Neuronal stem cell (in vitro differentiated cells): ENCODE results near the gene PGPEP1.

Source experiments
- DNase-seq: peaks from one replicate; pipeline ENCODE4 v3.0.0-alpha.2; 2013; ENCODE audit warnings: low spot score
- H2AFZ ChIP-seq: one replicate; pipeline ENCODE4 v1.6.1; 2013; ENCODE audit warnings: mild to moderate bottlenecking, low read length, inconsistent platforms
- H2AK5ac ChIP-seq: 2 replicates; pipeline ENCODE4 v1.6.1; 2013; ENCODE audit warnings: low read depth, mild to moderate bottlenecking, inconsistent platforms, low read length, moderate library complexity, mixed read lengths
- H2BK120ac ChIP-seq: 2 replicates; pipeline ENCODE4 v1.6.1; 2013; ENCODE audit warnings: low read depth, mild to moderate bottlenecking, inconsistent platforms, low read length, moderate library complexity, mixed read lengths
- H2BK12ac ChIP-seq: one replicate; pipeline ENCODE4 v1.6.1; 2013; ENCODE audit warnings: low read length, inconsistent platforms
- H2BK15ac ChIP-seq: 2 replicates; pipeline ENCODE4 v1.6.1; 2013; ENCODE audit warnings: mild to moderate bottlenecking, low read length, inconsistent platforms, mixed read lengths
- H2BK5ac ChIP-seq: one replicate; pipeline ENCODE4 v1.6.1; 2013; ENCODE audit warnings: inconsistent platforms, mild to moderate bottlenecking, low read length, moderate library complexity
- H3K14ac ChIP-seq: one replicate; pipeline ENCODE4 v1.6.1; 2013; ENCODE audit warnings: low read length, inconsistent platforms
- H3K18ac ChIP-seq: 2 replicates; pipeline ENCODE4 v1.6.1; 2013; ENCODE audit warnings: low read length, inconsistent platforms
- H3K23ac ChIP-seq: 2 replicates; pipeline ENCODE4 v1.6.1; 2013; ENCODE audit warnings: low read depth, mild to moderate bottlenecking, mixed read lengths, low read length, inconsistent platforms; ENCODE audit not compliant: poor library complexity
- H3K27ac ChIP-seq: replicated peaks from 3 replicates; pipeline ENCODE4 v1.5.1; 2013; ENCODE audit warnings: low read length, inconsistent platforms
- H3K27me3 ChIP-seq, 3 experiments: 2 replicates each; pipeline ENCODE4 v1.6.1; 2013; ENCODE audit warnings: low read length in 3 of 3, mild to moderate bottlenecking in 2 of 3, inconsistent platforms in 1 of 3, low read depth in 1 of 3, mixed read lengths in 1 of 3, moderate library complexity in 1 of 3; ENCODE audit not compliant: control insufficient read depth in 3 of 3, insufficient read depth in 3 of 3
- H3K36me3 ChIP-seq, 2 donors: replicated peaks in 1 of 2; 2 replicates each; pipeline ENCODE4 v1.6.1; 2013; ENCODE audit warnings: low read length in 2 of 2; ENCODE audit not compliant: control insufficient read depth in 2 of 2, insufficient read depth in 2 of 2
- H3K4ac ChIP-seq: 2 replicates; pipeline ENCODE4 v1.6.1; 2013; ENCODE audit warnings: inconsistent platforms, mild to moderate bottlenecking, low read length, moderate library complexity
- H3K4me1 ChIP-seq, 2 donors: 1 replicate in 1 of 2; 2 replicates in 1 of 2; pipeline ENCODE4 v1.6.1; 2013; ENCODE audit warnings: low read length in 2 of 2, low read depth in 1 of 2; ENCODE audit not compliant: control insufficient read depth in 2 of 2, insufficient read depth in 1 of 2
- H3K4me2 ChIP-seq: one replicate; pipeline ENCODE4 v1.6.1; 2013; ENCODE audit warnings: mild to moderate bottlenecking, low read length, inconsistent platforms; ENCODE audit not compliant: insufficient read depth, poor library complexity, severe bottlenecking
- H3K4me3 ChIP-seq, 2 donors: 2 replicates each; pipeline ENCODE4 v1.5.1; 2013; ENCODE audit warnings: low read length in 2 of 2, mild to moderate bottlenecking in 2 of 2, inconsistent platforms in 1 of 2, moderate library complexity in 1 of 2
- H3K79me1 ChIP-seq: one replicate; pipeline ENCODE4 v1.6.1; 2013; ENCODE audit warnings: low read depth, mild to moderate bottlenecking, inconsistent platforms, low read length, moderate library complexity
- H3K9ac ChIP-seq: one replicate; pipeline ENCODE4 v1.6.1; 2013; ENCODE audit warnings: mild to moderate bottlenecking, low read depth, low read length, inconsistent platforms; ENCODE audit not compliant: poor library complexity
- H3K9me3 ChIP-seq, 2 donors: replicated peaks in 1 of 2; 2 replicates each; pipeline versions ENCODE3 to v1.6.1; 2013; ENCODE audit warnings: low read length in 2 of 2, mild to moderate bottlenecking in 2 of 2, inconsistent platforms in 1 of 2, low read depth in 1 of 2, mixed read lengths in 1 of 2, moderate library complexity in 1 of 2; ENCODE audit not compliant: control insufficient read depth in 2 of 2, insufficient read depth in 1 of 2
- H4K8ac ChIP-seq: one replicate; pipeline ENCODE4 v1.6.1; 2013; ENCODE audit warnings: low read depth, mild to moderate bottlenecking, inconsistent platforms, low read length, moderate library complexity
- H4K91ac ChIP-seq: one replicate; pipeline ENCODE4 v1.6.1; 2013; ENCODE audit warnings: low read length, low read depth, mild to moderate bottlenecking, inconsistent platforms; ENCODE audit not compliant: poor library complexity
- WGBS, 2 donors: extraction: QIAGEN DNeasy Blood & Tissue Kit; methylation state at CpG; one replicate each; pipeline ENCODE4 v1.1.7; 2013; ENCODE audit warnings: missing lambda C conversion rate in 2 of 2, mixed read lengths in 1 of 2; ENCODE audit not compliant: insufficient read length in 2 of 2, insufficient replicate concordance in 1 of 2; ENCODE audit errors: extremely low coverage in 2 of 2; 5-methylcytosine and 5-hydroxymethylcytosine counted together

PGPEP1 gene

DNA sequence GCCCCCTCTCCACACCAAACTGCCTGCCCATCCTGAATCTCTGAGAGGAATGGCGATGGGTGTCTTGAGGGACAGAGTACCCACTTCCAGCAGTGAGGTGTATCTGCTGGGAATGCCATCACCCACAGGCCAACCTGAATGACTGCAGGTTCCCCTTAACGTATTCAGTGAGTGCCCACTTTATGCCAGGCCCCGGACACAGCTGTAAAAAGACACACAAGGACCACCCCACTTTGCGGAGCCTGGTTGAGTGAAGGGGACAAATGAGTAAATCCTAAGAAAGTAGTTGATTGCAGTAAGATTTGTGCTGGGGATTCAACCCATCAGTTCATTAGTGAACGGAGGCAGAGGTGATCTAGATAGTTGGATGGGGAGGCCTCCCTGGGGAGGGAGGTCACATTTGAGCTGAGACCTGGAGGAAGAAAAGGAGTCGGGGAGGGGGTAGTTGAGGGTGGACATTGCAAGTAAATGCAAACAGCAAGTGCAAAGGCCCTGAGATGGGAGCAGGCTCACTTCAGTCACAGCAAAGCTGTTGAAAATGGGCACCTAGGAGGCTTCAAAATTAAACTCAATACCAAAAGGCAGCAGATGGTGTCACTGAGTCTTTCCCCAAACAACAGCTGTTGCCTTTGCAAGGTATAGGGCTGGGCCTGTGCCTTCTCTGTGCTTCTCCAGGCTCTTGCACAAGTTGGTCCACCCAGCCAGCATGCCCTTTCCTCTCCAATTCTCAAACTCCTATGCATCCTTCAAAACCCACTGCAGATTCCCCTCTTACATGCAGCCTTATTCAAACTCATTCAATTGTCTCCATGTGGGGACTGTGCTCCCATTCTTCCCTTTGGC is 49.9 kb downstream of the PGPEP1 start:
- H3K4me2 ChIP-seq = no peak overlapping the region
- peaks cover 0 to 36% (median 0%) of the 10 kb centered on the region in 3 experiments for H3K27me3 ChIP-seq
- H3K27ac ChIP-seq = no peak overlapping the region
- peaks cover 0 to 6% of the 10 kb centered on the region in 2 donors for H3K36me3 ChIP-seq
- H2AFZ ChIP-seq = no peak overlapping the region
- H3K23ac ChIP-seq = no peak overlapping the region
- no peak overlapping the region for H2BK5ac ChIP-seq
- H4K91ac ChIP-seq = no peak overlapping the region
- H3K9me3 ChIP-seq = peaks cover 0 to 4% of the 10 kb centered on the region in 2 donors
- peak overlapping the region; percentile 50 for H2BK120ac ChIP-seq
- H3K14ac ChIP-seq = no peak overlapping the region
- peaks cover 2% of the 10 kb centered on the region for H3K79me1 ChIP-seq
- H3K4me3 ChIP-seq = no peak overlapping the region
- no peak overlapping the region for H2BK12ac ChIP-seq
- peak overlapping the region; percentile 78 for H2AK5ac ChIP-seq
- peaks cover 12% of the 10 kb centered on the region in 2 donors for H3K4me1 ChIP-seq
- no CpG with 5 or more reads among the region's 6 CpGs for WGBS, 2 donors
- H2BK15ac ChIP-seq = peak overlapping the region; percentile 79
- no peak for DNase-seq
- H3K18ac ChIP-seq = no peak overlapping the region
- peak overlapping the region; percentile 72 for H4K8ac ChIP-seq
- H3K9ac ChIP-seq = no peak overlapping the region
- H3K4ac ChIP-seq = no peak overlapping the region

- no peak overlapping the region for H4K8ac ChIP-seq
- no peak overlapping the region for H2BK120ac ChIP-seq
- no peak overlapping the region for H3K9ac ChIP-seq
- H4K91ac ChIP-seq = no peak overlapping the region
- WGBS, 2 donors = no CpG with 5 or more reads among the region's 9 CpGs
- no peak overlapping the region for H2AFZ ChIP-seq
- peaks cover 0 to 33% (median 0%) of the 10 kb centered on the region in 3 experiments for H3K27me3 ChIP-seq
- H3K4me2 ChIP-seq = no peak overlapping the region
- no peak overlapping the region for H3K4ac ChIP-seq
- H3K23ac ChIP-seq = no peak overlapping the region
- H3K18ac ChIP-seq = peak overlapping the region; percentile 64
- DNase-seq = no peak
- peak overlapping the region; percentile 66 for H2BK5ac ChIP-seq
- H3K79me1 ChIP-seq = no peaks in the 10 kb centered on the region
- H2AK5ac ChIP-seq = no peak overlapping the region
- H3K36me3 ChIP-seq = peaks cover 0 to 6% of the 10 kb centered on the region in 2 donors
- no peak overlapping the region for H3K27ac ChIP-seq
- no peak overlapping the region for H3K4me3 ChIP-seq
- H2BK12ac ChIP-seq = no peak overlapping the region
- H3K9me3 ChIP-seq = peaks cover 0 to 4% of the 10 kb centered on the region in 2 donors
- no peak overlapping the region for H3K14ac ChIP-seq
- peaks cover 6 to 9% of the 10 kb centered on the region in 2 donors for H3K4me1 ChIP-seq
- H2BK15ac ChIP-seq = peak overlapping the region; percentile 49
Observed at GRCh38 chr19:18391509-18392075, 51.2 kb downstream of the PGPEP1 start.

- H3K18ac ChIP-seq = no peak overlapping the region
- no peak overlapping the region for H3K4me3 ChIP-seq
- H3K4me2 ChIP-seq = no peak overlapping the region
- WGBS, 2 donors = no CpG with 5 or more reads among the region's 11 CpGs
- no peak overlapping the region for H3K9ac ChIP-seq
- no peak overlapping the region for H4K91ac ChIP-seq
- no peak overlapping the region for H2AK5ac ChIP-seq
- H3K79me1 ChIP-seq = no peaks in the 10 kb centered on the region
- no peak overlapping the region for H2BK5ac ChIP-seq
- H3K9me3 ChIP-seq = peaks cover 0 to 4% of the 10 kb centered on the region in 2 donors
- H4K8ac ChIP-seq = no peak overlapping the region
- peaks cover 0 to 6% of the 10 kb centered on the region in 2 donors for H3K36me3 ChIP-seq
- no peak overlapping the region for H3K14ac ChIP-seq
- no peak overlapping the region for H2BK12ac ChIP-seq
- H3K4me1 ChIP-seq = peaks cover 11 to 12% of the 10 kb centered on the region in 2 donors
- no peak for DNase-seq
- H2BK120ac ChIP-seq = no peak overlapping the region
- no peak overlapping the region for H3K4ac ChIP-seq
- H3K23ac ChIP-seq = no peak overlapping the region
- no peak overlapping the region for H2BK15ac ChIP-seq
- H3K27me3 ChIP-seq = peaks cover 0 to 25% (median 0%) of the 10 kb centered on the region in 3 experiments
- no peak overlapping the region for H3K27ac ChIP-seq
- no peak overlapping the region for H2AFZ ChIP-seq
Observed at GRCh38 chr19:18392417-18392816, 52.0 kb downstream of the PGPEP1 start.

- no peak overlapping the region for H2AFZ ChIP-seq
- H2AK5ac ChIP-seq = no peak overlapping the region
- no peak overlapping the region for H3K9ac ChIP-seq
- no peak overlapping the region for H2BK120ac ChIP-seq
- H2BK15ac ChIP-seq = no peak overlapping the region
- no peak overlapping the region for H3K27ac ChIP-seq
- H3K27me3 ChIP-seq = peaks cover 0 to 23% (median 0%) of the 10 kb centered on the region in 3 experiments
- no peak overlapping the region for H3K23ac ChIP-seq
- H3K14ac ChIP-seq = no peak overlapping the region
- no peak overlapping the region for H3K18ac ChIP-seq
- H4K91ac ChIP-seq = no peak overlapping the region
- H2BK5ac ChIP-seq = no peak overlapping the region
- peaks cover 0 to 4% of the 10 kb centered on the region in 2 donors for H3K9me3 ChIP-seq
- H3K4me3 ChIP-seq = no peak overlapping the region
- no peaks in the 10 kb centered on the region for H3K79me1 ChIP-seq
- H3K4me2 ChIP-seq = no peak overlapping the region
- no peak overlapping the region for H4K8ac ChIP-seq
- peaks cover 14% of the 10 kb centered on the region in 2 donors for H3K4me1 ChIP-seq
- DNase-seq = no peak
- H3K36me3 ChIP-seq = peaks cover 0 to 6% of the 10 kb centered on the region in 2 donors
- WGBS, 2 donors = no CpG with 5 or more reads among the region's 5 CpGs
- no peak overlapping the region for H2BK12ac ChIP-seq
- H3K4ac ChIP-seq = no peak overlapping the region
Observed at GRCh38 chr19:18392926-18393325, 52.5 kb downstream of the PGPEP1 start.
